ENCODE measurements around the gene POLD2.

Gene POLD2

DNA sequence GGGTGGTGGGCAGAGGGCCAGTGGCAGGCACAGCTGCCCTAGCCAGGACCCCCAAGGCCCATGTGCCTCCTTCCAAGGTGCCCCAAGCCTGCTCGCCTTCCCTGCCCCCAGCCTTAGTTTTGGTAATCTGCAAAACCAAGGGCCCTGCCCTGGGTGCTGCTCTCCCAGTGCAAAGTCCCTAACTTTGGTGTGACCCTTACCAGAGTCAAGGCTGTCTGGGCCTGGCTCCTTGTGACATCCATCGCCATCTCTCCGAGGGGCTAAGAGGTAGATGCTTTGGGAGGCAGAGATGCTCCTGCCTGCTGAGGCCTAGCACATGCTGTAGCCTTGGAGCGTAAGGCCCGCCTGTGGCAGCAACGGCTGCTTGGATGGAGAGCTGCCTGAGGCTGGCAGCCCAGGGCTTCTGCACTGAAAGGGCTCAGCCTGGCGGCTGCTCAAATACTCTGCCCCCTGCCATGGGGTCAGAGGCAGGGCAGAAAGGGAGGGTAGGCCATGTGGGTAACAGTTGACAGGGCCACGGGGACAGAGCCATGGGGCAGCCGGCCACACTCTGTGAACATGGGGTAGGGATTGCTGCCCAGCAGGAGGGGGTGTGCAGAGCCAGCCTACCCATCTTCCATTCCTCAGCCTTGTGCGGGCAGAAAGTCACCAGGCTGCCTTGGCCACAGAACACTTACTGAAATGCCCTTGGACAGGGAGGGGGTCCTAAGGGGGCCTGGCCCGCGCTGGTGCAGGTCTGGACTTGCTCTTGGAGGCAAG is 35.7 kb upstream of the POLD2 start:
- no peak overlapping the region for H3K4me3 ChIP-seq (ENCODE audit: low read length)
- H3K4me2 ChIP-seq (ENCODE audit: low read length) = no peak overlapping the region
- H3K27me3 ChIP-seq (ENCODE audit: control insufficient read depth, low read length) = peaks cover 22% of the 10 kb centered on the region
- no peaks in the 10 kb centered on the region for H3K9me3 ChIP-seq (ENCODE audit: control insufficient read depth, insufficient read depth, low read length)
- H4K20me1 ChIP-seq (ENCODE audit: control insufficient read depth, insufficient read depth, low read depth, low read length) = no peaks in the 10 kb centered on the region
- no peaks in the 10 kb centered on the region for H3K4me1 ChIP-seq (ENCODE audit: control insufficient read depth, low read length)
- H3F3A ChIP-seq (ENCODE audit: control insufficient read depth, insufficient read depth) = no peaks in the 10 kb centered on the region
- H3K27ac ChIP-seq (ENCODE audit: low read depth, low read length) = no peak overlapping the region
- no peaks in the 10 kb centered on the region for H3K36me3 ChIP-seq (ENCODE audit: control insufficient read depth, low read length)
- TF ChIP-seq, protein P1, sequence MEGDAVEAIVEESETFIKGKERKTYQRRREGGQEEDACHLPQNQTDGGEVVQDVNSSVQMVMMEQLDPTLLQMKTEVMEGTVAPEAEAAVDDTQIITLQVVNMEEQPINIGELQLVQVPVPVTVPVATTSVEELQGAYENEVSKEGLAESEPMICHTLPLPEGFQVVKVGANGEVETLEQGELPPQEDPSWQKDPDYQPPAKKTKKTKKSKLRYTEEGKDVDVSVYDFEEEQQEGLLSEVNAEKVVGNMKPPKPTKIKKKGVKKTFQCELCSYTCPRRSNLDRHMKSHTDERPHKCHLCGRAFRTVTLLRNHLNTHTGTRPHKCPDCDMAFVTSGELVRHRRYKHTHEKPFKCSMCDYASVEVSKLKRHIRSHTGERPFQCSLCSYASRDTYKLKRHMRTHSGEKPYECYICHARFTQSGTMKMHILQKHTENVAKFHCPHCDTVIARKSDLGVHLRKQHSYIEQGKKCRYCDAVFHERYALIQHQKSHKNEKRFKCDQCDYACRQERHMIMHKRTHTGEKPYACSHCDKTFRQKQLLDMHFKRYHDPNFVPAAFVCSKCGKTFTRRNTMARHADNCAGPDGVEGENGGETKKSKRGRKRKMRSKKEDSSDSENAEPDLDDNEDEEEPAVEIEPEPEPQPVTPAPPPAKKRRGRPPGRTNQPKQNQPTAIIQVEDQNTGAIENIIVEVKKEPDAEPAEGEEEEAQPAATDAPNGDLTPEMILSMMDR (IDR thresholded peaks at IDR 0.05; ENCODE audit: low read depth, low read length, poor library complexity, severe bottlenecking) = no peak
- TF ChIP-seq EZH2phosphoT487 (IDR thresholded peaks at IDR 0.05; ENCODE audit: borderline replicate concordance, low read length) = no peak
- no peaks in the 10 kb centered on the region for H3K9me2 ChIP-seq (replicated peaks; ENCODE audit: control insufficient read depth, low read length)
- H3K79me2 ChIP-seq (ENCODE audit: control insufficient read depth, low read length) = no peaks in the 10 kb centered on the region

DNA sequence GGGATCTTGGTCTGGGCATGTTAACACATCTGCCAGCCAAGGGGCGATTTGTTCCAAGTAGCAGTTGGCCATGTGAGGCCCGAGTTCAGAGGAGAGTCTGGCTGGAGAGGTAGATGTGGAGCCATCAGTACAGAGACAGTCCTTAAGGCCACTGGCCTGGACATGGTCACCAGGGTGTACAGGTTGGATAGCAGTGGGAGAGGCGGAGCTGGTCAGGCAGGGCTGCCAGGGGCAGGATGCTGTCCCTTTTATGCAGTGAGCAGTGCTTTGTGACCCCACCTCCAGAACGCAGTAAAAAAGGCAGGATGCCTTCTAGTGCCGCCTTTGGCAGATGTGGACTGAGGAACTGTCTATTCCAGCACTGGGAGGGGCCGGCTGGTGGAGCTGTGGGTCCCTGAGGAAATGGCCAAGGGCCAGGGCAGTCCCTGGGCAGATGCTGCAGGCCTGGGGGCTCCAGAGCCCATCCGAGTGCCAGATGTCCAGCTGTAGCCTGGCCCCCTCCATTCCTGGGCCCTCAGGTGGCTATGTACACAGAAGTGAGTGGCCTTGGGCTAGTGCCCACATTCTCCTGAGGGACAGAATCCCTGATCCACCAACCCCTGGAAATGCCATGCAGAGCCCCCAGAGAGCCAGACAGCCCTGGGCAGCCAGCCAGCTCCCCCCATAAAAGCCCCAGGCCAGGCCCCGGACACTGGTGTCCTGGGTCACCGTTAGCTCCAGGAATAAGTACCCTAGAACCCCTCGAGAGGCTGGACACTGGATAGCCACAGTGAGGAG is 34.9 kb upstream of the POLD2 start:
- Histone ChIP-seq H3K4me2 (ENCODE audit: low read length) (no peak overlapping the region), H3F3A (ENCODE audit: control insufficient read depth, insufficient read depth) (no peaks in the 10 kb centered on the region), H3K4me1 (ENCODE audit: control insufficient read depth, low read length) (no peaks in the 10 kb centered on the region), H3K4me3 (ENCODE audit: low read length) (no peak overlapping the region), H4K20me1 (ENCODE audit: control insufficient read depth, insufficient read depth, low read depth, low read length) (no peaks in the 10 kb centered on the region), H3K9me2 (replicated peaks; ENCODE audit: control insufficient read depth, low read length) (no peaks in the 10 kb centered on the region), H3K27me3 (ENCODE audit: control insufficient read depth, low read length) (peaks cover 15% of the 10 kb centered on the region), H3K36me3 (ENCODE audit: control insufficient read depth, low read length) (no peaks in the 10 kb centered on the region), H3K79me2 (ENCODE audit: control insufficient read depth, low read length) (no peaks in the 10 kb centered on the region), H3K27ac (ENCODE audit: low read depth, low read length) (no peak overlapping the region), H3K9me3 (ENCODE audit: control insufficient read depth, insufficient read depth, low read length) (no peaks in the 10 kb centered on the region)
- TF ChIP-seq EZH2phosphoT487 (IDR thresholded peaks at IDR 0.05; ENCODE audit: borderline replicate concordance, low read length) = no peak
- TF ChIP-seq, protein P1 (IDR thresholded peaks at IDR 0.05; ENCODE audit: low read depth, low read length, poor library complexity, severe bottlenecking) = no peak

DNA sequence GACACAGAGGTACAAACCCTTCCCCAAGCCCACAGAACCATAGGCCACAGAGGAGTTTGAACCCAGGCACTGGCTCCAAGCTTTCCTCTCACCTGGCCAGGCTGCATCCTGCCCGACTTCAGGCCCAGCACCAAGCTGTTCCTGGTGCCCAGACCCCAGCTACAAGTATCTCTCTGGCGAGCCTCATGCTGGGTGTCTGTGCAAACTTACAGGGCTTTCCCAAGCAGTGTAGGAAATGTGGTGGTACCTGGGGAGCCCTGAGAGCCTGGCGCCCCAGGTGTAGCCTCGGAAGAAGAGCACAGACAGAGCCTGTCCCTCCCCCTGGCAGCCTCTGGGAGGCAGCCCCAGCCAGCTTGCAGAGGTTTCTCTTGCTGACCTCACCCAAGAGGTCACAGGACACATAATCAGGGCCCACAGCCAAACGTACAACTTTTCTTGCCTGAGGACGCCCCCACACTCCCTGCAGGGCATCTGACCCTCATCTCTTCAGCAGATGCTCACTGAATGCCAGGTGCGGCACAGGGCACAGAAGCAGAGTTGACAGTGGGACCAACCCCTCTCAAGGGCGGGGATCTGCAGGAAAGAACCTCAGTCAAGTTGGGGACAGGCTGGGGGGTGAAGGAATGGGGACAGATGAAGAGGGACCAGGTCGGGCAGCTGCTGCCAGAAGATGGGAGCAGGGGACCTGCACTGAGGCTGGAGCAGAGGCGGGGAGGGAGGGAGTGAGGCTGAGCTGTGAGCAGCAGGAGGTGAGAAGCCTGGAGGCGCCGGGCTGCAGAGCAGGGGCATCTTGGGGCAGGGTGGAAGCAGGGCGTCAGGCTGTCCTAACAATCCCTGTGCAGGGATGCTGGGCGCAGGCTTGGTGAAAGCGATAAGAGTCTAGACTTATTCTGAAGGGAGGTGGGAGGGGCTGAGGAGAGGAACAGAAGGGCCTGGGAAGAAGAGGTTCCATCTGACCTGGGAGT is 34.0 kb upstream of the POLD2 start:
- H3K4me3 ChIP-seq (ENCODE audit: low read length) = no peak overlapping the region
- no peaks in the 10 kb centered on the region for H3K9me2 ChIP-seq (replicated peaks; ENCODE audit: control insufficient read depth, low read length)
- no peaks in the 10 kb centered on the region for H3K36me3 ChIP-seq (ENCODE audit: control insufficient read depth, low read length)
- H3K27me3 ChIP-seq (ENCODE audit: control insufficient read depth, low read length) = peaks cover 10% of the 10 kb centered on the region
- no peaks in the 10 kb centered on the region for H4K20me1 ChIP-seq (ENCODE audit: control insufficient read depth, insufficient read depth, low read depth, low read length)
- no peak overlapping the region for H3K4me2 ChIP-seq (ENCODE audit: low read length)
- TF ChIP-seq, protein P1 (IDR thresholded peaks at IDR 0.05; ENCODE audit: low read depth, low read length, poor library complexity, severe bottlenecking) = no peak
- TF ChIP-seq EZH2phosphoT487 (IDR thresholded peaks at IDR 0.05; ENCODE audit: borderline replicate concordance, low read length) = no peak
- H3K27ac ChIP-seq (ENCODE audit: low read depth, low read length) = no peak overlapping the region
- no peaks in the 10 kb centered on the region for H3K9me3 ChIP-seq (ENCODE audit: control insufficient read depth, insufficient read depth, low read length)
- H3F3A ChIP-seq (ENCODE audit: control insufficient read depth, insufficient read depth) = no peaks in the 10 kb centered on the region
- H3K4me1 ChIP-seq (ENCODE audit: control insufficient read depth, low read length) = no peaks in the 10 kb centered on the region
- H3K79me2 ChIP-seq (ENCODE audit: control insufficient read depth, low read length) = no peaks in the 10 kb centered on the region

Measured in DOHH2 (cell line).